Stimulated activated effector memory CD8-positive, alpha-beta T cell treated with anti-CD3 and anti-CD28 coated beads, Interleukin-12 subunit alpha, Interleukin-12 subunit beta, amount 100 ng/mL, for 72 hours (primary cell): ENCODE measurements around the gene SLC35E4.

Experiments used
- ATAC-seq: fragments of 150-1000 bp; cut with Tn5 transposase; 2 replicates; pipeline ENCODE4 v1.10.0; 2021
- DNase-seq, 2 donors: peaks; one replicate each; pipeline ENCODE4 v3.0.0; 2021 to 2022; ENCODE audit warnings: low spot score in 2 of 2
- H3K27ac Mint-ChIP-seq: one replicate; pipeline ENCODE4 v1.8.0; 2022; ENCODE audit warnings: mild to moderate bottlenecking, mixed read lengths
- H3K36me3 Mint-ChIP-seq: one replicate; pipeline ENCODE4 v1.8.0; 2022; ENCODE audit warnings: mild to moderate bottlenecking, mixed read lengths
- H3K4me1 Mint-ChIP-seq: one replicate; pipeline ENCODE4 v1.8.0; 2022; ENCODE audit warnings: mixed read lengths
- H3K4me3 Mint-ChIP-seq: one replicate; pipeline ENCODE4 v1.8.0; 2022; ENCODE audit warnings: mild to moderate bottlenecking, mixed read lengths
- H3K9me3 Mint-ChIP-seq: one replicate; pipeline ENCODE4 v1.8.0; 2022; ENCODE audit warnings: mixed read lengths

Gene SLC35E4

GRCh38 chr22:30681831-30682230 lies 46.2 kb downstream of the SLC35E4 start:
- Mint-ChIP-seq H3K27ac (no peak overlapping the region), H3K4me1 (no peaks in the 10 kb centered on the region), H3K4me3 (no peak overlapping the region), H3K36me3 (no peaks in the 10 kb centered on the region), H3K9me3 (no peaks in the 10 kb centered on the region)
- DNase-seq (no peak), ATAC-seq (no peak)

DNA sequence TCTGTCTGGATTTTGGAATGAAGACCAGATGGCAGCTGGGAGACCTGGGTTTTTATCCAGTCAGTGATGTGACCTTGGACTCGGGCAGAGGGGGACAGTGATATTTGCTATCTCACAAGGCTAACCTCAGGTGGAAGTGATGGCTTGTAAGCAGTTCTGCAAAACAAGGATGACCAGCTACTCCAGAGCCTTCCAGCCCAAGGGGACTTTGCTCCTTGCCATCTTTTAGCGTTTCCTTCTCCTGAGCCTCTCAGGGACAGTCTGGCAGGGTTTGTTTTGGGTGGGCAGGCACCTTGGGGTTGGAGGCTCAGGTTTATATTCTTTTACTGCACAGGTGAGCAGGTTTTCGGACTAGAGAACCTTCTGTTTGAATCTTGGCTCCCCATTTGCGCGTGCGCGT lies 49.6 kb downstream of the SLC35E4 start:
- H3K27ac Mint-ChIP-seq: no peak overlapping the region

GRCh38 chr22:30687358-30687757 lies 51.8 kb downstream of the SLC35E4 start:
- Mint-ChIP-seq H3K36me3 (no peaks in the 10 kb centered on the region), H3K27ac (no peak overlapping the region), H3K4me3 (no peak overlapping the region), H3K9me3 (no peaks in the 10 kb centered on the region), H3K4me1 (no peaks in the 10 kb centered on the region)
- DNase-seq (no peak), ATAC-seq (no peak)

More for the DNA sequence above, 49.6 kb downstream of the SLC35E4 start:
- DNase-seq (no peak), ATAC-seq (no peak)
- no peaks in the 10 kb centered on the region for H3K9me3 Mint-ChIP-seq
- no peaks in the 10 kb centered on the region for H3K36me3 Mint-ChIP-seq
- H3K4me3 Mint-ChIP-seq: no peak overlapping the region
- no peaks in the 10 kb centered on the region for H3K4me1 Mint-ChIP-seq

DNA sequence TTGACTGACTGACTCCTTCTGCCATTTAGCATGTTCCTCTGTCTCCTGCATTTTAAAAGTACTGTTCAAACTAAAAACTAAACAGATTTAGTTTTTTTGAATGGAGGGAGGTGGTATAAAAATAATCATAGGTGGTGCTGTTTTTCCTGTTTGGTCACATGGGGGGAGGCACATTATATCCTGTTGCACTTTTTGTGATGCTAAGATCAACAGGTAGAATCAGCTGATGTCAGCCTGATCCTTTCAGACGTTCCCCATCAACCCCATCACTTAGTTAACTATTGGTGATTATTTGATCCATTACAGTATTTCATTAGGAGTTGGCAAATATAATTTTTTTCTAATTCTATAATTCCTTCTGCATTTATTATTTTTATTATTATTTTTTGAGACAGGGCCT lies 54.0 kb downstream of the SLC35E4 start:
- H3K9me3 Mint-ChIP-seq: no peaks in the 10 kb centered on the region

DNA sequence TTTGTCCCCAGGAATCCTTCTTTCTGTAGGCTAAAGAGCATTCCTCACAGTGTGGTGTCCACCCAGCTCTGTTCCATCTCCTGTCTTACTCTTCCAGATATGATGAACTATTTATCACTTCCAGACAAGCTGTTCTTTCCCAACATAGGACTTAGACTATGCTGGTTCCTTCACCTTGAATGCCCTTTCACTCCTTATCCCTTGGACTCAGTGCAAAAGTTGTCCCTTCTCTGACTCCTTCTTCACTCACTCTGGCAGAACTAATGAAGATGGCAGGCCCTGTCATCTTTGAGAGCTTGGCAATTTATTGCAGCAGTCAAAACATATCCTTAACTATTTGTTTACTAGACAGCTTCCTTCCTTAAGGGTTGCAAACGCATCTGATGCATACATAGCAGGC lies 55.6 kb downstream of the SLC35E4 start:
- H3K4me3 Mint-ChIP-seq: no peak overlapping the region
- H3K36me3 Mint-ChIP-seq: no peaks in the 10 kb centered on the region
- H3K4me1 Mint-ChIP-seq: peaks cover 11% of the 10 kb centered on the region
- ATAC-seq (no peak), DNase-seq (no peak)
- no peak overlapping the region for H3K27ac Mint-ChIP-seq
- no peaks in the 10 kb centered on the region for H3K9me3 Mint-ChIP-seq

More for the DNA sequence above, 54.0 kb downstream of the SLC35E4 start:
- no peak for DNase-seq
- Mint-ChIP-seq H3K4me3 (no peak overlapping the region), H3K36me3 (no peaks in the 10 kb centered on the region), H3K4me1 (peaks cover 5% of the 10 kb centered on the region), H3K27ac (no peak overlapping the region)
- ATAC-seq: no peak

DNA sequence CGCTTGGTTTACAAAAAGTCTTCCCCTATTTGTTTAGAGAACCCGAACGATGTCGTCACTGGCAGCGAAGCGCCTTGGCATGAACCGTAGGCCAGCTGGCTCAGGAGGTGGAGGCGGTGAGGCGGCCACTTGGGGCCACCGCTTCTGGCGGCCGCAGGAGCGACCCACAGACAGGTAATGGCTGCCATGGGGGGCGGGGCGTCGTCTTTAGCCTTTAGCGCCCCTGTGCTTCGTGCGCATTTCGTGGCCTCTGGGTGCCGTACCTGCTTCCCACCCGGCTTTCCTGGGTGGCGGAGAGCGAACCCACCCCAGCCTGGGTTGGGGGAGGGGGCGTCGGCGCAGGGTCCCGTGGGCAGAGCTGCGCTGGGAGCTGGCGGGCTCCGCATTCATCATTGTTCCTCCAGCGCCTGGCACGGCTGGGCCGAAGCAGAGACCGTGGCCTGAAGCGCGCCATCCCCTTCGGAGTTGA lies 58.6 kb downstream of the SLC35E4 start:
- ATAC-seq: peak; percentile 85
- DNase-seq: peak; percentile 36 to 76
- H3K27ac Mint-ChIP-seq: no peak overlapping the region

DNA sequence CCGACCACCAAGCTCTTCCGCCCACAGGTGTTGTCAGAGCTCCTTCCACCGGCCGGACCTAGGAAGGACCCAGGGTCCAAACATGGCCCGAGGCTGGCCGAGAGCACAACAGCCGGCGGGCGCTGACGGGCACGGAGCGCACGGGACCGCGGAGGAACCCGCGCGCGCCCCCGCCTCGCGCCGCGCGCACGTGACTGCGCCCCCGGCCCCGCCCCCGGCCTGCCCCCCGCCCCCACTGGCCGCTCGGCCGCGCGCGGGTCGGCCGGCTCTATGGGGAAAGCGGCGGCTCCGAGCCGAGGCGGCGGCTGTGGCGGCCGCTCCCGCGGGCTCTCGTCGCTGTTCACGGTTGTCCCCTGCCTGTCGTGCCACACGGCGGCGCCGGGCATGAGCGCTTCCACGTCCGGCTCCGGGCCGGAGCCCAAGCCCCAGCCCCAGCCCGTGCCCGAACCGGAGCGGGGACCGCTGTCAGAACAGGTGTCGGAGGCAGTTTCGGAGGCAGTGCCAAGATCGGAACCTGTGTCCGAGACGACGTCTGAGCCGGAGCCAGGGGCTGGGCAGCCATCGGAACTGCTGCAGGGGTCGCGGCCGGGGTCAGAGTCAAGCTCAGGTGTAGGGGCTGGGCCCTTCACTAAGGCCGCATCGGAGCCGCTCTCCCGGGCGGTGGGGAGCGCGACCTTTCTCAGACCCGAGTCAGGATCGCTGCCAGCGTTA lies 59.2 kb downstream of the SLC35E4 start, which contains the start of gene OSBP2:
Gene OSBP2 (plus strand): TSS at position 235 of the 711 bp plus-strand sequence. CDS start 36 bp downstream, at position 271.
- Mint-ChIP-seq H3K36me3 (no peaks in the 10 kb centered on the region), H3K4me3 (peak within 1 kb of the TSS; percentile 74), H3K4me1 (peaks cover 11% of the 10 kb centered on the region), H3K27ac (no peak within 1 kb of the TSS), H3K9me3 (no peaks in the 10 kb centered on the region)
- ATAC-seq (peak; percentile 69), DNase-seq (peak; percentile 21 to 62)

More for the DNA sequence above, 58.6 kb downstream of the SLC35E4 start:
- peak overlapping the region; percentile 74 for H3K4me3 Mint-ChIP-seq
- no peaks in the 10 kb centered on the region for H3K9me3 Mint-ChIP-seq
- H3K4me1 Mint-ChIP-seq: peaks cover 11% of the 10 kb centered on the region
- H3K36me3 Mint-ChIP-seq: no peaks in the 10 kb centered on the region

GRCh38 chr22:30695351-30695851 lies 59.8 kb downstream of the SLC35E4 start:
- Mint-ChIP-seq H3K27ac (no peak overlapping the region), H3K36me3 (no peaks in the 10 kb centered on the region), H3K9me3 (no peaks in the 10 kb centered on the region), H3K4me1 (peaks cover 11% of the 10 kb centered on the region), H3K4me3 (peak overlapping the region; percentile 74)
- DNase-seq (no peak), ATAC-seq (no peak)

GRCh38 chr22:30695871-30696655 lies 60.5 kb downstream of the SLC35E4 start:
- H3K36me3 Mint-ChIP-seq: no peaks in the 10 kb centered on the region
- no peak overlapping the region for H3K27ac Mint-ChIP-seq
- H3K4me3 Mint-ChIP-seq: peak overlapping the region; percentile 74
- H3K4me1 Mint-ChIP-seq: peaks cover 11% of the 10 kb centered on the region
- no peak for DNase-seq
- no peaks in the 10 kb centered on the region for H3K9me3 Mint-ChIP-seq
- no peak for ATAC-seq
